ENCODE measurements around the gene CFAP46. TPM values are rescaled to one million over a fixed set of nuclear protein-coding genes. Genes with fewer than 3 reads are reported as not detected.

The CFAP46 gene
- total and polyA plus RNA-seq, 2 experiments from 2014 or later = 3.1 to 5.4 TPM

GRCh38 chr10:132901351-132901750 lies 41.0 kb downstream of the CFAP46 start (continued):
- TF ChIP-seq, protein P1, sequence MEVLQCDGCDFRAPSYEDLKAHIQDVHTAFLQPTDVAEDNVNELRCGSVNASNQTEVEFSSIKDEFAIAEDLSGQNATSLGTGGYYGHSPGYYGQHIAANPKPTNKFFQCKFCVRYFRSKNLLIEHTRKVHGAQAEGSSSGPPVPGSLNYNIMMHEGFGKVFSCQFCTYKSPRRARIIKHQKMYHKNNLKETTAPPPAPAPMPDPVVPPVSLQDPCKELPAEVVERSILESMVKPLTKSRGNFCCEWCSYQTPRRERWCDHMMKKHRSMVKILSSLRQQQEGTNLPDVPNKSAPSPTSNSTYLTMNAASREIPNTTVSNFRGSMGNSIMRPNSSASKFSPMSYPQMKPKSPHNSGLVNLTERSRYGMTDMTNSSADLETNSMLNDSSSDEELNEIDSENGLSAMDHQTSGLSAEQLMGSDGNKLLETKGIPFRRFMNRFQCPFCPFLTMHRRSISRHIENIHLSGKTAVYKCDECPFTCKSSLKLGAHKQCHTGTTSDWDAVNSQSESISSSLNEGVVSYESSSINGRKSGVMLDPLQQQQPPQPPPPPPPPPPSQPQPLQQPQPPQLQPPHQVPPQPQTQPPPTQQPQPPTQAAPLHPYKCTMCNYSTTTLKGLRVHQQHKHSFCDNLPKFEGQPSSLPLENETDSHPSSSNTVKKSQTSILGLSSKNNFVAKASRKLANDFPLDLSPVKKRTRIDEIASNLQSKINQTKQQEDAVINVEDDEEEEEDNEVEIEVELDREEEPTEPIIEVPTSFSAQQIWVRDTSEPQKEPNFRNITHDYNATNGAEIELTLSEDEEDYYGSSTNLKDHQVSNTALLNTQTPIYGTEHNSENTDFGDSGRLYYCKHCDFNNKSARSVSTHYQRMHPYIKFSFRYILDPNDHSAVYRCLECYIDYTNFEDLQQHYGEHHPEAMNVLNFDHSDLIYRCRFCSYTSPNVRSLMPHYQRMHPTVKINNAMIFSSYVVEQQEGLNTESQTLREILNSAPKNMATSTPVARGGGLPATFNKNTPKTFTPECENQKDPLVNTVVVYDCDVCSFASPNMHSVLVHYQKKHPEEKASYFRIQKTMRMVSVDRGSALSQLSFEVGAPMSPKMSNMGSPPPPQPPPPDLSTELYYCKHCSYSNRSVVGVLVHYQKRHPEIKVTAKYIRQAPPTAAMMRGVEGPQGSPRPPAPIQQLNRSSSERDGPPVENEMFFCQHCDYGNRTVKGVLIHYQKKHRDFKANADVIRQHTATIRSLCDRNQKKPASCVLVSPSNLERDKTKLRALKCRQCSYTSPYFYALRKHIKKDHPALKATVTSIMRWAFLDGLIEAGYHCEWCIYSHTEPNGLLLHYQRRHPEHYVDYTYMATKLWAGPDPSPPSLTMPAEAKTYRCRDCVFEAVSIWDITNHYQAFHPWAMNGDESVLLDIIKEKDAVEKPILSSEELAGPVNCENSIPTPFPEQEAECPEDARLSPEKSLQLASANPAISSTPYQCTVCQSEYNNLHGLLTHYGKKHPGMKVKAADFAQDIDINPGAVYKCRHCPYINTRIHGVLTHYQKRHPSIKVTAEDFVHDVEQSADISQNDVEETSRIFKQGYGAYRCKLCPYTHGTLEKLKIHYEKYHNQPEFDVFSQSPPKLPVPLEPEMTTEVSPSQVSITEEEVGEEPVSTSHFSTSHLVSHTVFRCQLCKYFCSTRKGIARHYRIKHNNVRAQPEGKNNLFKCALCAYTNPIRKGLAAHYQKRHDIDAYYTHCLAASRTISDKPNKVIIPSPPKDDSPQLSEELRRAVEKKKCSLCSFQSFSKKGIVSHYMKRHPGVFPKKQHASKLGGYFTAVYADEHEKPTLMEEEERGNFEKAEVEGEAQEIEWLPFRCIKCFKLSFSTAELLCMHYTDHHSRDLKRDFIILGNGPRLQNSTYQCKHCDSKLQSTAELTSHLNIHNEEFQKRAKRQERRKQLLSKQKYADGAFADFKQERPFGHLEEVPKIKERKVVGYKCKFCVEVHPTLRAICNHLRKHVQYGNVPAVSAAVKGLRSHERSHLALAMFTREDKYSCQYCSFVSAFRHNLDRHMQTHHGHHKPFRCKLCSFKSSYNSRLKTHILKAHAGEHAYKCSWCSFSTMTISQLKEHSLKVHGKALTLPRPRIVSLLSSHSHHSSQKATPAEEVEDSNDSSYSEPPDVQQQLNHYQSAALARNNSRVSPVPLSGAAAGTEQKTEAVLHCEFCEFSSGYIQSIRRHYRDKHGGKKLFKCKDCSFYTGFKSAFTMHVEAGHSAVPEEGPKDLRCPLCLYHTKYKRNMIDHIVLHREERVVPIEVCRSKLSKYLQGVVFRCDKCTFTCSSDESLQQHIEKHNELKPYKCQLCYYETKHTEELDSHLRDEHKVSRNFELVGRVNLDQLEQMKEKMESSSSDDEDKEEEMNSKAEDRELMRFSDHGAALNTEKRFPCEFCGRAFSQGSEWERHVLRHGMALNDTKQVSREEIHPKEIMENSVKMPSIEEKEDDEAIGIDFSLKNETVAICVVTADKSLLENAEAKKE (CRISPR knock-in tag; IDR thresholded peaks at IDR 0.05) = no peak
- TF ChIP-seq JUNB (IDR thresholded peaks at IDR 0.05; ENCODE audit: unreplicated experiment) = no peak
- no peak for TF ChIP-seq POLR2AphosphoS5 (IDR thresholded peaks at IDR 0.05; ENCODE audit: low read depth)
- TF ChIP-seq, protein P2, sequence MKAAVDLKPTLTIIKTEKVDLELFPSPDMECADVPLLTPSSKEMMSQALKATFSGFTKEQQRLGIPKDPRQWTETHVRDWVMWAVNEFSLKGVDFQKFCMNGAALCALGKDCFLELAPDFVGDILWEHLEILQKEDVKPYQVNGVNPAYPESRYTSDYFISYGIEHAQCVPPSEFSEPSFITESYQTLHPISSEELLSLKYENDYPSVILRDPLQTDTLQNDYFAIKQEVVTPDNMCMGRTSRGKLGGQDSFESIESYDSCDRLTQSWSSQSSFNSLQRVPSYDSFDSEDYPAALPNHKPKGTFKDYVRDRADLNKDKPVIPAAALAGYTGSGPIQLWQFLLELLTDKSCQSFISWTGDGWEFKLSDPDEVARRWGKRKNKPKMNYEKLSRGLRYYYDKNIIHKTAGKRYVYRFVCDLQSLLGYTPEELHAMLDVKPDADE (IDR thresholded peaks at IDR 0.05) = no peak
- no peak for TF ChIP-seq CREB1 (CRISPR knock-in tag; IDR thresholded peaks at IDR 0.05; ENCODE audit: low read depth)

GRCh38 chr10:132900211-132900756 lies 42.1 kb downstream of the CFAP46 start:
- no peak overlapping the region for H3K27ac ChIP-seq (ENCODE audit: low read depth)
- no peaks in the 10 kb centered on the region for H3K27me3 ChIP-seq (ENCODE audit: insufficient read depth)
- Mint-ChIP-seq H3K27me3 (ENCODE audit: insufficient read depth, low read depth, poor library complexity) (no peaks in the 10 kb centered on the region), H3K4me3 (no peak overlapping the region), H3K4me1 (peaks cover 7% of the 10 kb centered on the region; the same call in 2 of the 3 replicates), H3K27ac (no peak overlapping the region), H3K9me3 (peaks cover 14% of the 10 kb centered on the region), H3K36me3 (ENCODE audit: low read depth) (peaks cover 7% of the 10 kb centered on the region; the same call in 1 of the 3 replicates)
- H3K79me2 ChIP-seq (replicated peaks; ENCODE audit: insufficient read depth) = no peaks in the 10 kb centered on the region
- no peaks in the 10 kb centered on the region for H4K20me1 ChIP-seq (replicated peaks; ENCODE audit: insufficient read depth)
- ATAC-seq = no peak
- H3K4me1 ChIP-seq (ENCODE audit: insufficient read depth) = no peaks in the 10 kb centered on the region
- no peak overlapping the region for H3K4me2 ChIP-seq
- DNase-seq (ENCODE audit: low spot score) = no peak
- no peak overlapping the region for H3K4me3 ChIP-seq
- no peaks in the 10 kb centered on the region for H3F3A ChIP-seq (replicated peaks; ENCODE audit: low read depth)
- H3K36me3 ChIP-seq (ENCODE audit: insufficient read depth) = no peaks in the 10 kb centered on the region
- no peak overlapping the region for H2AFZ ChIP-seq
- no peaks in the 10 kb centered on the region for H3K9me2 ChIP-seq (ENCODE audit: insufficient read depth)
- TF ChIP-seq, protein P2 (IDR thresholded peaks at IDR 0.05) = no peak
- TF ChIP-seq STAT1 (IDR thresholded peaks at IDR 0.05; ENCODE audit: unreplicated experiment) = no peak
- TF ChIP-seq, protein P1 (CRISPR knock-in tag; IDR thresholded peaks at IDR 0.05) = no peak
- no peak for TF ChIP-seq CREB1 (CRISPR knock-in tag; IDR thresholded peaks at IDR 0.05; ENCODE audit: low read depth)
